Stimulated activated CD8-positive, alpha-beta memory T cell treated with anti-CD3 and anti-CD28 coated beads, Interleukin-4, amount 100 ng/mL, for 24 hours (primary cell): Measurements from ENCODE around the gene FAN1.

Experiments
- DNase-seq: peaks from one replicate; pipeline ENCODE4 v3.0.0-alpha.2; 2020; ENCODE audit warnings: low read depth

Gene FAN1

GRCh38 chr15:30921106-30921505 lies 17.4 kb downstream of the FAN1 start:
- no peak for DNase-seq

GRCh38 chr15:30921781-30922479 lies 18.2 kb downstream of the FAN1 start:
- DNase-seq = no peak

- no peak for DNase-seq
Observed at GRCh38 chr15:30922480-30923311, 19.0 kb downstream of the FAN1 start.

- no peak for DNase-seq
Observed at GRCh38 chr15:30923429-30923828, 19.7 kb downstream of the FAN1 start.

GRCh38 chr15:30924353-30924752 lies 20.6 kb downstream of the FAN1 start:
- no peak for DNase-seq

- DNase-seq = no peak
Observed at GRCh38 chr15:30925686-30926085, 22.0 kb downstream of the FAN1 start.

- DNase-seq = no peak
Observed at GRCh38 chr15:30926161-30926560, 22.4 kb downstream of the FAN1 start.

GRCh38 chr15:30927148-30927761 lies 23.5 kb downstream of the FAN1 start:
- DNase-seq = no peak

GRCh38 chr15:30928076-30928475 lies 24.4 kb downstream of the FAN1 start:
- DNase-seq = no peak

GRCh38 chr15:30929064-30929669 lies 25.5 kb downstream of the FAN1 start:
- DNase-seq = no peak

GRCh38 chr15:30929982-30930381 lies 26.3 kb downstream of the FAN1 start:
- no peak for DNase-seq

- DNase-seq = no peak
Observed at GRCh38 chr15:30930422-30930821, 26.7 kb downstream of the FAN1 start.

GRCh38 chr15:30933293-30933692 lies 29.6 kb downstream of the FAN1 start:
- DNase-seq = no peak

- DNase-seq = no peak
Observed at GRCh38 chr15:30939161-30939560, 35.4 kb downstream of the FAN1 start.

GRCh38 chr15:30940359-30940758 lies 36.6 kb downstream of the FAN1 start:
- DNase-seq = no peak

GRCh38 chr15:30941520-30941919 lies 37.8 kb downstream of the FAN1 start:
- no peak for DNase-seq

GRCh38 chr15:30943654-30944335 lies 40.1 kb downstream of the FAN1 start:
- no peak for DNase-seq

- no peak for DNase-seq
Observed at GRCh38 chr15:30953183-30953582, 49.5 kb downstream of the FAN1 start.

GRCh38 chr15:30953731-30954378 lies 50.1 kb downstream of the FAN1 start:
- DNase-seq = peak; percentile 2

GRCh38 chr15:30954674-30955073 lies 51.0 kb downstream of the FAN1 start:
- no peak for DNase-seq
